Esophagus muscularis mucosa (tissue), 3 donors: ENCODE data around the gene DGAT2.

Experiments
- CTCF ChIP-seq, 3 experiments: fragments of 200-600 bp in 2 of 3; fragments of 450-650 bp in 1 of 3; sonication (generic) in 2 of 3; IDR thresholded peaks; one replicate each; pipeline ENCODE4 v1.5.1; 2017 to 2019; ENCODE audit warnings: antibody characterized with exemption in 3 of 3, mild to moderate bottlenecking in 2 of 3, moderate library complexity in 1 of 3
- POLR2A ChIP-seq: fragments of 450-650 bp; IDR thresholded peaks from one replicate; pipeline ENCODE4 v1.6.1; 2017; ENCODE audit warnings: antibody characterized with exemption, moderate library complexity, mild to moderate bottlenecking, low read depth
- POLR2AphosphoS5 ChIP-seq, 2 donors: sonication (generic); formaldehyde crosslinking; IDR thresholded peaks; one replicate each; pipeline ENCODE4 v1.6.1; 2017; ENCODE audit warnings: antibody characterized with exemption in 2 of 2

GRCh38 chr11:75719340-75720239 is 49.0 kb upstream of the DGAT2 start:
- TF ChIP-seq CTCF (IDR thresholded peaks at IDR 0.05) (no peak), POLR2A (no peak), POLR2AphosphoS5 (IDR thresholded peaks at IDR 0.05) (no peak)
